ENCODE results near the gene LPP.

LPP gene

DNA sequence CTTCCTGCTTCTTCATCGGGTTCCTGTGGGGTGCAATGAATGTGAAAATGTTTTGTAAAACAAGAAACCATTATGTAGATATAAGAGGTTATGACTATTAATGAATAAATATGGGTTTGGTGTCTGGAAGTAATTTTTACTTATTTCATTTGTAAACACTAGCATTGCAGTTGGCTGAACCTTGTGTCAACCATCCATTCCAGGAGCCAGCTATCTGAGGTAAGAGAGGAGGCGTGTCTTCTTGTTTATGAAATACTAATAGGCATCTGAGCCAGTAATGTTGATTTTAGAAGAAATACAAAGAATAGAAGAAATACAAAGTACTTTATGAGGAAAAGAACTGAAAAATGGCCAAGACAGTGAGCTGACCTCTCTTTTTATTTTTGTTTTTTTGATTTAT, 187.5 kb downstream of the LPP start:
- no peak for DNase-seq

DNA sequence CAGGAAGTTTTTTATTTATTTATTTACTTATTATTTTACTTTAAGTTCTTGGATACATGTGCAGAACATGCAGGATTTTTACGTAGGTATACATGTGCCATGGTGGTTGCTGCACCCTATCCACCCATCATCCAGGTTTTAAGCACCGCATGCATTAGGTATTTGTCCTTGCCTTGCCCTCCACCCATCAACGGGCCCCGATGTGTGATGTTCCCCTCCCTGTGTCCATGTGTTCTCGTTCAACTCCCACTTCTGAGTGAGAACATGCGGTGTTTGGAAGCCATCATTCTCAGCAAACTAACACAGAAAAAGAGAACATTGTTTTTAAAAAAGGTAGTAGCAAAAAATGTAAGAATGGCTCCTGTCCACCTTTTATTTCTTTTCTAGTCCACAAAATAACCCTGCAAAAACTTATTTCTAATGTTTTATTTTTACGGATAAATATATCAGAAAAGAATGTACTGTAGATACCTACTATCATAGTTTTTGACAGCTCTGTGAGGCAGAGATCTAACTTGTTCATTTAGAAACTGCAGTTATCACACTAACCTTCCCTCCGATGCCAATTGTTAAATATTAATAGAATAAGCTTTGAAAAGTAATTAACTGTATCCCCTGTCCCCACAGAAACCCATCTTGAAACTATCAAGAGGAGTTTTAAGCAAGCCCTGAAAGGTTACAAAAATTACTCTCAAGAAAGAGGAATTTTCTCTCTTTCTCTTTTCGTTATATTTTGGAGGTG, 189.2 kb downstream of the LPP start:
- no peak for DNase-seq

DNA sequence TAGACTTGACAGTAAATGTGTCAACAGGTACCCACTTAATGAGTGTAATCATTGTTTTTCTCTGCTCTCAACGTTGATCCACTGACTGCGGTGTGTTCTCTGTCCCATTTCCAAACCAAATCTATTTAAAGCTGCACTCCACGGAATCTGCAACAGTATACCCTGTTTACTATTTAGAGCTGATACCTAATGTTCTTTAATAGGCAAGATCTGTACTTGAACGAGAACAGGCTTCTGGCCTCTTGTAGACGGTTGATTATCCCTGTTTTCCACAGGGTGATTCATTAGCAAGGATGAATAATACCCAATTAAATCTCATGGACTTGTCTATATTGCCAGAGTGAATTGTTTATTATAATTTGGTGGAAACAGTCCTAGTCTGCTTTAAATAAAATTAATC, 189.9 kb downstream of the LPP start:
- DNase-seq, result no peak

DNA sequence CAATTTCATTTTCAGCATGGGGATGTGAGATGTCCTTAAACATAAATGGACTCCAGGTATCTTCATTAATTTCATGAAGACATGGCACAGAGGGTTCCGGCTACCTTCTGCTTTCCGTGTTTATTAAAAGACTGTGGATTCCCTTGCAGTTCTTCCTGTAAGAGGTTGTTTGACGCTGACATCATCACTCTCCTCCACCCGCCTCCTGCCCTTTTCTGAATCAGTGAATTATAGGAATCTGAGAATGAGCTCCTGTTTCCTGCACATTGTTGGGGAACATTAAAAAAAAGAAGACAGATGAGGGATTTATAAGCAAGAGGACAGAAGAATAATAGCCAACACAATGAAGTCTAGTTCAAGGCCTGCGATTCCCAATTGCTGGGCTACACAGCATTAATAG, 191.3 kb downstream of the LPP start:
- DNase-seq, result no peak

DNA sequence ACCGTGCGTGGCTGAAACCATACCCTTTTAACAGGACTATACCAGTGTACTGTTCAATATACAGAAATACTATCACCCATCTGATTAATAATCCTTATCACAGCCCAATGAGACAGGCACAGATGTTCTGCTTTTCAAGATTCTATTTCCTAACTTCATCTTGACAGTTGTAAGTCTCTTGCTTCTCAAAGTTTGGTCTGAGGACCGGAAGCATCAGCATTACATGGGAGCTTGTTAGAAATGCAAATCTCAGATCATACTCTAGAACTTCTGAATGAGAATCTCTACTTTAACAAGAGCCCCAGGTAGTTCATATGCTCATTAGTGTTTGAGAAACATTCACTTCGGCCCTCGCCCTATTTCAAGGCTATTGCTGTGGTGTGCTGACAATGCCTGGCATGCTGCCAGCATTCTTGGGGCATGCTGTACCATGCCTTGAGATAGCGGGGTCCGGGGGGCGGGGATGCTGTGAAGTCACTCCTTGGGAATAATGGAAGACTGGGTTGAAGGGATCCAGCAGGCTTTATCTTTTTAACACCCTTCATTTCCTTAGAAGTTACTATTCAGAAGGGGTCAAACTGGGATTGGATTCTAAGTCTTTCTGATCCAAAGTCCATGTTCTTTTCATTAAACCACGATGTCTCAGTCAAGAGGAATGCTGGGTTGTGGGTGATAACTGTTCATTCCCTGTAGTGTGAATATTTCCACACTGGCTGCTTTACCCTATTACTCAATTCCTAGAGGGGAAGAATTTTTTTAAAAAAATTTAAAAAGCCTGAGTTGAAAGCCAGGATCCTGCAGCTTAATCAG, 194.7 kb downstream of the LPP start:
- no peak for DNase-seq

DNA sequence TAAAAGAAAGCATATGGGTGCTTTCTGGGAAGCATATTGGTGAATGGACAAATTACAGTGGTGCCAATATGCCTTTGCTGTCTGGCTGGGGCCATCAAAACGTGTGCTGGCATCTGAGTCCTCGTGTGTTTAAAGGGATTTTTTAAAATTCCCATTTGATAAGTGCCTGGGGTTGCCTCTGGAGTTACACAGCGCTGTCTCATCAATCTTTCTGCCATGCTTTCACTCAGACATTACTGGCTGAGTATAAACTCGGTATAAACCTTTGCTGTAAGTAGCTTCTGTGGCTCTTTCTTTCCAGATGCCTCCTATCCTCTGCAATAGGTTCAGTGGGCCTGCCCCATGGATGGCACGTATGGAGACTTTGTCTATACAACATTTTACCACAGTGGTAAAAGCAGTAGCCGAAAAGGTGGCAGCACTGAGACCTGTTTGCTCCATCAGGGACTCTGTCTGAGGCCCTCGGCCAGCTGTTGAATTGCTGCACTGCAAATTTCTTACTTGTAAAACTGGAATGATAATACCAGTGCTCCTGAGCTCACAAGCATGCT, 195.5 kb downstream of the LPP start:
- DNase-seq, result no peak

DNA sequence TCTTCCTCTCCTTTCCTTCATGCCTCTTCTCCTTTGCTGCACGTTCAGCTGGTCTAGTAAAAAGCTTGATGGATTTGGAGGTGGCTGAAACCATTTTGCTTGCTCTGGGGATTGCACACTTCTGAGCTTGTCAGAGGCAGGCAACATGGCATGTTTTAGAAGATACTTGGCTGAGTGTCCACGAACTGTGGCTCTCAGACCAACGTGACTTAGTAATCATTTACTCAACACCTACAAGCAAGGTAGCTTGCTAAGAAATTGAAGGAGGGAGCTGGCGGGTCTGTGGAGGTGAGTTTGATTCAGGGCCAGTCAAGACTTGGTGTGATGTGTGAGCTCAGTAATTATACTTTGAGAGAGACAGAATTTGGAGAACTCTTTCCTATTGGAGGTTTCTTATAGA, 196.0 kb downstream of the LPP start:
- DNase-seq, result no peak

DNA sequence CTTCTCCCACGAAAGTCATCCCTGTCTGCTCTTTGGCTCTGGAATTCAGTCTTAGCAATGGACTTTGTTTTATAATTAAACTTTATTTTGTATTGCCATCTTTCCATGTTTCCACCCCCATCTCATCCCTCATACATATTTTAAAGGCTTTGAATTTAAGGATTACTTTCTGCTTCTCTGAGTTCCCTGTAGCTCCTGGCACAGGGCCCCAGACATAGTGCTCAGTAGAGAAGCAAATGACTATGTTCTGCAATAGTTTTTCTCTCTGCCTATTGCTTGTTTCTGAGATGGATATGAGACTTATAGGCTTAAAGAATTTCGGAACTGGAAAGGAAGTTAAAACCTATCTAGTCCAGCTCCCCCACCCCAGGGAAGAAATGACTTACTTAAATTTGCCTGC, 197.0 kb downstream of the LPP start:
- no peak for DNase-seq

DNA sequence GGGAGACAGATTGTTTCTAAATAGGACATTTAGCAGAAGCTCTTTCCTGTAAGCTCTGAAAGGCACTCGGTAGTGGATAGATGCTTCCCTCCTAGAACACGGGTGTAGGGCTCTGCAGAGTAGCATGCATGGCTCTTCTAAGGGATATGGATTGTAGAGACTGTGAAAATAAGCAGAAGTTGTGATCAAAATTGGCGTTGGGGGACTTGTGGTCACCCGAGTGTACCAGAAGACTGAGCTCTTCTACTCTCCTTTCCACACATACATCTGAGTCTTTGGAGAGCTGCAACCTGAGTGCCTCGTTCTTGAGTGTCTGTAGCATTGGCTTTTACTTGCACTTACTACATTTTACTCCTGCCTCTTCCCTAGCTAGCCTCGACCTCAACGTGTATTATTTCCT, 197.7 kb downstream of the LPP start:
- no peak for DNase-seq

DNA sequence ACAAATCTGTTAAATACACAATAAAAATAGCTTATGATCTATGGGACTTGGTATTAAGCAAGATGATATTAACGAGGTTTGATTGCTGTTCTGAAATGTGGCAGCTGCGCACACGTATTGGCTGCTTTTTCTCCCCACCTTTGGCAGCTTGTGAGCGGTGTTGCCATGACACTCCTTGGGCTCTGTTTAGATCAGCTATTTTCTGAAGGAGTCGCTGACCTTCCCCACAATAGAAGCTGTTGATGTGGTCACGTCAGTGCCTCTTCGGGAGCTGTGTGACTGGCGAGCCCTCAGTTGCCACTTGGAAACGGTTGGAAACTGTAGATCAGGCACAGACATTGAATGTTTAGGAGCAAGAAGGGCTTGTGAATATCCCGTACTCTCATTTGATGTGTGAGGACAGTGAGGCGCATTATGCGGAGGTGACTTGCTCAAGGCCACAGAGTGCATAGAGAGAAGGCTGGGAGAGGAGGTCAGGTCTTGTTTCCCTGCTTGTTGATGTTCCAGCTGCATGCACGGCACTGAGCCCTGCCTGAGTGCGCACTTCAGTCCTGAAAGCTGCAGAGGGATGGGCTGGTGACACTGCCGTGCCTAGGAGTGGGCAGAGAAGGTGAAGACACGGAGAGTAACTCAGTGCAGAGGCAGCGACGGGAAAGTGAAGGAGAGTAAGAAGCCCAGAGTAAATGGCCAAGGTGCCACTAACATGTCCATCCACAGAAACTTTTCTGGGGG, 198.4 kb downstream of the LPP start:
- DNase-seq, result no peak

DNA sequence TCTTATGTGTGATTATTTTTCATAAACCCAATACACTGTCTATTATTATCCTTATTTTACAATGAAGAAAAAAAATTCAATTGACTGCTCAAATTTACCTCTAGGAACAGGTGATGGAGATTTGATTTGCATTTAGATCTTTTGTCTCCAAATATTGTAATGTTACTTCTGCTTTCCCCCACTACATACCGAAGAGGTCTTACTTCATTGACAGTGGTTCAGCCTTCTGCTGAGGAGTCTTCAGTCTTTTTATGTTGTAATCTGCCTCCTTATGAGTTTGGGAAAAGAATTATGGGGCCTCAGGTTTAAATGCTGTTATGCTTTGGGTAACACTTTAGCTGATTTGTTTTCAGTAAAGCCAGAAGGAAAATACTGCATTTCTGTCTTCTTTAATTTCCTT, 199.5 kb downstream of the LPP start:
- DNase-seq, result no peak

DNA sequence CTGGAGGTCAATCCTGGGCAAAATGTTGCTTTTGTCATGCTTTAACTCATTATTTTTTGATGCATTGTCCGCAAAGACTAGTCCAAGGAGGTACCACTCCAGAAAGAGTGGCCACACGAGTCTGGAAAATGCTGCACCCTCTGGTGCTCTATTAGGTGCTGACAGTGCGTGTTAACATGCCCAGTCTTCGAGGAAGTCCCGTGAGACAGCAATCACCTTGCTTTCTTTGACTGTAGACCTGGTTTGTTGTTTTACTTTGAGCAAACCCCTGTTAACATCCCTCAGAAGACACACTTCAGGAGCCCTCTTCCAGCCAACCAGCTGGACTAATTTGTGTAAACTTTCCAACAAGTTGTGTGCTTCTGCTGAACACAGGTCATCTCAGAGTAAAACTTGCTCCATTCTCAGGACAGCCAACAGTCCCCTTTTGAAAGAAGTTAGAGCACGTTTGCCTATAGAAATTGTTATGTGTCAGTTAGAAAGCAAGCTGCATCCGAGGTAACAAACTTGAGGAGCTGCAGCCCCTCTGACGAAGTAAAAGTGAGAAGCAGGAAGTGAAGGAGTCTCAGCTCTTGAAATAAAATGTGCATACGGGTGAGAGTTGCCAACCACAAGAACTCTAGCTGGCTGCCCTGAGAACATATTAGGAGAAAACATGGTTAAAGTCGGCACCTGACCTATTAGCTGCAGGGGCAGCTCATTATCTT, 205.0 kb downstream of the LPP start:
- peak; percentile 24 for DNase-seq

DNA sequence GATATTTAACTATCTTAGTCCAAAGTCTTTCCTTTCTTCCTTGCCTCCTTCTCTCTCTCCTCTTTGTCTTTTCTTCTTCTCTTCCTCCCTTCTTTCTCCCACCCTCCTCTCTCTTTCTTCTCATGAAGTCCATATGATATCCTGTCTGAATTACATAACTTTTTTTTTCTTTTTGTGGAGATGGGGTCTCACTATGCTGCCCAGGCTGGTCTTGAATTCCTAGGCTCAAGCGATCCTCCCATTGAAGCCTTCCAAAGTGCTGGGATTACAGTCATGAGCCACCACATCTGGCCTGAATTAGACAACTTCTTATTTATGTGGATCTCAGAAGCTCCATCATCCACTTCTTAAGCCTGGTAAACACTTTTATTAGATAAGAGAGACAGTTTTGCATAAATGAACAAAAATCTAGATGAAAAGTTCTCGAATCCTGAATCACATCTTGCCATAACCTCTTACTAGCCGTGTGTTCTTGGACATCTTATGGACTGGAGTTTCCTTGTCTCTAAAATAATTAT, 206.5 kb downstream of the LPP start:
- DNase-seq, result no peak

DNA sequence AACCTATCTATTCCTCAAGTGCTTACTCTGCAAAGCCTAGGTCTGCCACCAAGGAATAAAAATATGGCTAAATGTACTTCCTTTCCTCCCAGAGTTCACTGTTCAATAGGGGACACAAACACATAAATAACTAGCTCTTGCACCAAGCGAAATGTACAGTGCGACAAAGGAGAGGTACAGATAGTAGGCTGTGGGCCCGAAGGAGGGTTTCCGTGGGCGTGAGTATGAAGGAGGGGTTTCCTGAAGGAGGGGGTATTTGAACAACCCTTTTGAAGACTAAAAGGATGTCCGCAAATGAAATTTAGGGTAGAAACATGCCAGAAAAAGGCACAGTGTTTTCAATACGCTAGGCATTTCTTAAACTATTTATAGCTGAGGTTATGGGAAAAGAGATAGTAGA, 207.9 kb downstream of the LPP start:
- no peak for DNase-seq

DNA sequence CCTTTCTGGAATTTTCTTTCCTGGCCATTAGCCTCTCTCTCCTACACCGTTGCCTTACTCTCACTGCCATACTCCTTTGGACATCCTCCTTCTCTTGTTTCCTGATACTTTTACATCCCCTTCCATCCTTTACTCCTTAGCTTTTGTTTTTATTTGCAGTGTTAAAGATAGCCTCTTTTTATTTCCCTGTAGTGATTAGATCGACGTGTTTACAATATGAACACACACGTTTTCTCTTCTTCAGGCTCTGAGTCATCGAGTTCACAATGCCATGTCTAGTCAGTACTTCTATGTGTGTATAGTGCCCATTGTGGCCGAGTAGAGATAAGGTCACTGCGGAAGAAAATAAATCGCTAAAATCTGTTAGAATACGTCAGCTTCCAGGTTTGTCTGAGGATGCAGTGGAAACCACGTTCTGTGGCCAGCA, 208.5 kb downstream of the LPP start:
- no peak for DNase-seq

DNA sequence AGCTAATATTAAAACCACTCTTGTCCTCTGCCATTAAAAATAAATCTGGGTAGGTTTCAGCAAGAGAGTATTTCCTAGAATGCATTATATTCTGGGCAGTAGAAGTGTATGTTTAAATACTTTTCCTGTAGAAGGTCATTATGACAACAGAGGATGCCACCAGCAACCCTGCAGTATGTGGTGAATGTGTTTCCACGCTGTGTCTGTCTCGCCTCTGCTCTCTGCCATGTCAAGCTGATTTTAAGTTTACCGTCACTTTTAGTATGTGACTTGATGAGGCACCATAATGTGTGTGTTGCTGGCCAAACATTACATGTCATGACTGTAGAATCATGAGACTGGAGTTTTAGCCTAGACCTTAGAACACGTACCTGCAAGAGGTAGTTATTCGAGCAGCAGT, 211.2 kb downstream of the LPP start:
- no peak for DNase-seq

DNA sequence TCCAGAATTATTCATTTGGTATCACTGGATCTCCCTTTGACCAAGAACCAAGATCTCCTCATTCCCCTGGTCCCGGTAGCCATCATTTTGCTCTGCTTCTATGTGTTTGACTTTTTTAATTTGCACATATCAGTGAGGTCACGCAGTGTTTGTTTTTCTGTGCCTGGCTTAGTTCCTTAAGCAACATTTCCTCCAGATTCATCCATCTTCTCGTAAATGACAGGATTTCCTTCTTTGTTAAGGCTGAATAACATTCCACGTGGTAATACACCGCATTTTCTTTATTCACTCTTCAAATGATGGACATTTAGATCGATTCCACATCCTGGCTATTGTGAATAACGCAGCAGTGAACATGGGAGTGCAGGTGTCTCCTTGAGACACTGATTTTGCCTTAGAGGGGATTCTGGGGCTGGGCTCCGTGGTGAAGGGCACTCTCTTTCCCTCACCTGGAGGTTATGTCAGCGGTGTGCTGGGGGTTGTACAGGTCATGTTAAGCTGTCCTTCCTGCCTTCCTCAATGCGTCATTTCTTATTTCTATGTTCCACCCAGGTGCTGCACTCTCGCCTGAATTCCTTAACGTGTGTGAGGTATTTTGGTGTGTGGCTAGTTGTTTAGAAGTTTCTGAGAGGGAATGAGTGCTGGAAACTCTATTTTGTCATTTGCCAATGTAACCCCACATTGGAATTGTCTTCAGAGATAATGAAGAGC, 212.2 kb downstream of the LPP start:
- no peak for DNase-seq

DNA sequence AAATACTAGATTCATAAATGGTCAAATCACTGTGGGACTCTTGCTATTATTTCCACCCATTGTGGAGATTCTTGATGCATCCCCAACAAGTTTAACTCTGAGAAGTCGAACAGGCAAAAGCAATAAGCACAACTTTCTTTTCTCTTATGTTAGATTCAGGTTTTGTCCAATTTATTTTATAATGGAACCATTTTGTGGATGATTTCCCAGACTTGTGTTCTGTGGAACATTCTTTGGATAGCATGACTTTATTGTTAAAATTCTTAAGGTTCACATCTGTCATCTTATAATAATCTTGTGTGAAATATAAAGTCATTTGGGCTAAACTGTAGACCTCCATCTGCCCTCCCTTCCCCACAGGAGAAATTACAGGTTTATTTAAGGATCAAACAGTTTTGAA, 213.7 kb downstream of the LPP start:
- DNase-seq, result no peak

DNA sequence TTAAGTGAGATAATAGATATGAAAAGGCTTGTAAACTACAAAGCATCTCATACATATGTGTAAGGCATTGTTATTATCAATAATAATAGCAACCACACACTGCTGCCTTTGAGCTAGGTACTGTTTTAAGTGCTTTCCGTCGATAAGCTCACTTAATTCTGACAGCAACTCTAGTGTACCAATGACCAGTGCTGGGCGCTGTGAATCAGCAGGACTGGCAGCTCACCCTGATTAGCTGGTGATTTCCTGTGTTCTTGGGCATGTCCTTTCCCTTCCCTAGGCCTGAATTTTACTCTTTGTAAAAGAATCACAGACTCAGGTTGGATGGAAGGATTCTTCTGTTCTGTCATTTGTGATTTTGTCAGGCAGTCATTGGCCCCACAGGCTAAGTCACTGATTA, 215.6 kb downstream of the LPP start:
- DNase-seq, result no peak

DNA sequence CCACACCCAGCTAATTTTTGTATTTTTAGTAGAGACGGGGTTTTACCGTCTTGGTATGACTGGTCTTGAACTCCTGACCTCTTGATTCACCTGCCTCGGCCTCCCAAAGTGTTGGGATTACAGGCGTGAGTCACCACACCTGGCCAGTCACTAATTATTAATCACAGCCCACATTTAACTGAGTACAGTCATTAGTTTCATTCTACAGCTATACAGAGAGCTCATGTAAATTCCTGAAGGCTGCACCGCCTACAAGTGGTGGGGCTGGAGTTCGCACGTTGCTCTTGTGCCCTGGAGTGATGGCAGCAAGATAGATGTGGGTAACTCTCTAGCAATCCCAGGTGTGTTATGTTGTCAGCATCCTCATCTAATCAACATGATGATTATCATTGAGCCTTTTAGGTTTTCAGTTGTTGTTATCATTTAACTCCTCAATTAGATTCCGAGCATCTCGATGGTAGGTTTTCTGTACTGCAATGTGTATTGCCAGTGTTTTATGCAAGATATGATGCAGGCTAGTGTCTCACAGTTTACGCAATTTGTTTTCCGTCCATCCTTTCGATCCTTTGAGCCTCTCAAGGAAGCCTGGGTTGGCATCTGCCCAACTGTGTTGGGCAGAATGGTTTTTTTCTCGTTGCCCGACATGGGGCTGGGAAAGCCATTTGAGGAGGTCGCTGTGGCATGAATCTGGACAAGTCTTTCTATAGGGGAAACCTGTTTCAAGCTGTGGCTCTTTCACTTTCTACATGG, 216.3 kb downstream of the LPP start:
- DNase-seq, result no peak

DNA sequence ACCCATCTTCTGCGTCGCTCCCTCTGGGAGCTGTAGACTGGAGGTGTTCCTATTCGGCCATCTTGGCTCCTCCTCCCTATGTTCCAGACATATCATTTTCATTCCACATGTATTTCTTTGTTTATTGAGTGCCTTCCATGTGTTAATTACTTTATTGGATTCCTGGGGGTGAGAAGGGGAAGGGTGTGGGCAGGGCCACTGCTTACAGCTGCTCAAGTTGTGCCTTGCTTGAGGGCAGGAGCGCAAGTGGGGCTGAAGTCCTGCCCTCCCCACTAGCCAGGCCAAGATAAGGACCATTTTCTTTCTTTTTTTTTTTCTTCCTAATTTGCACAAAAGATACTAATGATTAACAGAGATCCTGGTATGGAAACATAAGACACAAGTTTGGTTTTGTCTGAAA, 224.8 kb downstream of the LPP start:
- DNase-seq, result no peak
